Measurements from ENCODE around the gene NOX5. TPM values are rescaled to one million over a fixed set of nuclear protein-coding genes. Genes with fewer than 3 reads are reported as not detected.

Gene NOX5
- total RNA-seq, 2 experiments from 2014 or later = not detected

DNA sequence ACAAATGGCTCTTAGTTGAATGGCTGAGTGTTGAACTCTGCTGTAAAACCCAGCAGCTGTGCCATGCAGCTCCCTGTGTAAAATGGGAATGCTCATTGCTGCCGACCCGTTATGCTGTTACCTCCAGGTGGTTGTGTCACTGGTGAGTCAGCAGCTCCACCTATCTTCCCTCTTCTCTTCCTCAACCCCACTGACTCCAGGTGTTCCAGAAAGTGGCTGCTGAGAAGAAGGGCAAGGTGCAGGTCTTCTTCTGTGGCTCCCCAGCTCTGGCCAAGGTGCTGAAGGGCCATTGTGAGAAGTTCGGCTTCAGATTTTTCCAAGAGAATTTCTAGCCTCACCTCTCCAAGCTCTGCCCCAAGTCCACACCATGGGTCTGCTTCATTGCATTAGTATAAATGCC, 41.9 kb downstream of the NOX5 start:
- TF ChIP-seq, protein P1, sequence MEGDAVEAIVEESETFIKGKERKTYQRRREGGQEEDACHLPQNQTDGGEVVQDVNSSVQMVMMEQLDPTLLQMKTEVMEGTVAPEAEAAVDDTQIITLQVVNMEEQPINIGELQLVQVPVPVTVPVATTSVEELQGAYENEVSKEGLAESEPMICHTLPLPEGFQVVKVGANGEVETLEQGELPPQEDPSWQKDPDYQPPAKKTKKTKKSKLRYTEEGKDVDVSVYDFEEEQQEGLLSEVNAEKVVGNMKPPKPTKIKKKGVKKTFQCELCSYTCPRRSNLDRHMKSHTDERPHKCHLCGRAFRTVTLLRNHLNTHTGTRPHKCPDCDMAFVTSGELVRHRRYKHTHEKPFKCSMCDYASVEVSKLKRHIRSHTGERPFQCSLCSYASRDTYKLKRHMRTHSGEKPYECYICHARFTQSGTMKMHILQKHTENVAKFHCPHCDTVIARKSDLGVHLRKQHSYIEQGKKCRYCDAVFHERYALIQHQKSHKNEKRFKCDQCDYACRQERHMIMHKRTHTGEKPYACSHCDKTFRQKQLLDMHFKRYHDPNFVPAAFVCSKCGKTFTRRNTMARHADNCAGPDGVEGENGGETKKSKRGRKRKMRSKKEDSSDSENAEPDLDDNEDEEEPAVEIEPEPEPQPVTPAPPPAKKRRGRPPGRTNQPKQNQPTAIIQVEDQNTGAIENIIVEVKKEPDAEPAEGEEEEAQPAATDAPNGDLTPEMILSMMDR (IDR thresholded peaks at IDR 0.05) = no peak
- Mint-ChIP-seq H3K36me3 (ENCODE audit: low read depth) (no peaks in the 10 kb centered on the region), H3K27ac (no peak overlapping the region), H3K9me3 (no peaks in the 10 kb centered on the region), H3K4me1 (ENCODE audit: low read depth) (peaks cover 18% of the 10 kb centered on the region), H3K27me3 (peaks cover 7% of the 10 kb centered on the region), H3K4me3 (no peak overlapping the region)
- POLR2A ChIA-PET = no interaction called here
- ATAC-seq = no peak
- intact Hi-C loops (cut with micrococcal nuclease) = loop anchor here (5.0 kb wide), 3 partner anchors 171 to 336 kb away; no protein-coding TSS in a partner anchor
- no peak for DNase-seq
- CTCF ChIA-PET = interaction anchor here (0.9 kb wide), 1 partner anchor 21 kb away, joined by 3 read pairs; no protein-coding TSS in a partner anchor

DNA sequence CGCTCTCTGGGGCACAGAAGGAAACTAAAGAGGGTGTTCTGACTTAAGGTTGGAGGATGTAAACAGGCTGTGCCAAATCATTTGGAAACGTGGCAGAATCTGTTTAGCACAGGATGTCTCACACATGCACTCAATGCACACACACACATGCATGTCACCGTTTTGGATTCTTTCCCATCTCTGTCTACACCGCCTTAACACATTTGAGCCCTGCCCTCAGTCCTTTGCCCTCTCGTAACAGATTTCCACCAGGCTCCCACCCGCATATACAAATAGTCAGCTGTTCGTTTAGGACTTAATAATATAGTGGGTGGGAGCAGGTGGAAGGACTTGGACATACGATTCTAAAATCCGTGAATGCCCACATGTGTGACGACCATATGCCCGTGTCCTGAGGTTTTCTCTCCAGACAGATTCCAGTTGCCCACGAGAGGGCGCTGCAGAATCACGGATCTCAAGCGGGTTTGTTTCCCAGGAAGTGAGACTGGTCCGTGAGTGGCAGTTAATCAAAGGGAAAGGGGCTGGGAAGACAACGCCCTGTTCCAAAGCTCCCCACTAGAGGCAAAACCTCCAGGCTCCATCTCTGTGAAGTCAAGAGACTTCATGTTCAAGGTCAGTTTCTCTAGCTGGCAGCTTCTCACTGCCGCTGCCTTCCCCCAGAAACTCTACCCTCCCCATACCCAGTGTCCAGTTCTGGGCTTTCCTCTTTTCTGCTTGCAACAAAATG, 44.5 kb downstream of the NOX5 start:
- Mint-ChIP-seq H3K4me3 (no peak overlapping the region), H3K9me3 (no peaks in the 10 kb centered on the region), H3K27ac (no peak overlapping the region), H3K27me3 (peaks cover 4% of the 10 kb centered on the region), H3K4me1 (ENCODE audit: low read depth) (peaks cover 20% of the 10 kb centered on the region), H3K36me3 (ENCODE audit: low read depth) (no peaks in the 10 kb centered on the region)
- peak; percentile 86 for DNase-seq
- TF ChIP-seq, protein P1 (IDR thresholded peaks at IDR 0.05) = peak; percentile 95
- POLR2A ChIA-PET = no interaction called here
- CTCF ChIA-PET = interaction anchor here (0.7 to 2.7 kb wide), 36 partner anchors 9 to 355 kb away, joined by 3 to 16 read pairs (median 4); partner anchors contain the start of genes GLCE and KIF23
- intact Hi-C loops (cut with micrococcal nuclease) = loop anchor here (5.0 kb wide), 3 partner anchors 168 to 333 kb away; no protein-coding TSS in a partner anchor
- ATAC-seq = peak; percentile 57

DNA sequence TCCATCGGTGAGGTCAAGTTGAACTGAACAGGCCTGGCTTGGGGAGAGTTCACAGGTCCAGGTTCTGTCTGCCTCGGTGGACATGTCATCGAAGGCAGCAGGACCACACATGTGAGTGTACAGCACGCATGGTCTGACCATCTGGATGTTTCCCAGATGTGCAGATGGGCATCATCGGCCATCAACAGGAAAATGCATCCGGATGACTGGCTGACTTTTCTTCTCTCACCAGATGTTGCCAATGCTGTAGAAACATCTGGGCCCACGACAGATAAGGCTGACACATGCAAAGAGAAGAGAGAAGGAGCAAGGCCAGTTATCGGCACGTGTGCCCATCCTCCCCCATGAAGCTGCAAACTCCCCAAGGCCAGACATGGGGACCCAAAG, 45.1 kb downstream of the NOX5 start:
- ATAC-seq = no peak
- TF ChIP-seq, protein P1 (IDR thresholded peaks at IDR 0.05) = no peak
- peaks cover 2% of the 10 kb centered on the region for H3K27me3 Mint-ChIP-seq
- H3K9me3 Mint-ChIP-seq = no peaks in the 10 kb centered on the region
- intact Hi-C loops (cut with micrococcal nuclease) = loop anchor here (5.0 kb wide), 3 partner anchors 168 to 333 kb away; no protein-coding TSS in a partner anchor
- DNase-seq = no peak
- ChIA-PET CTCF (interaction anchor here (0.7 to 2.7 kb wide), 36 partner anchors 9 to 355 kb away, joined by 3 to 16 read pairs (median 4); partner anchors contain the start of genes GLCE and KIF23), POLR2A (no interaction called here)
- no peak overlapping the region for H3K27ac Mint-ChIP-seq
- no peak overlapping the region for H3K4me3 Mint-ChIP-seq
- no peaks in the 10 kb centered on the region for H3K36me3 Mint-ChIP-seq (ENCODE audit: low read depth)
- peaks cover 20% of the 10 kb centered on the region for H3K4me1 Mint-ChIP-seq (ENCODE audit: low read depth)

DNA sequence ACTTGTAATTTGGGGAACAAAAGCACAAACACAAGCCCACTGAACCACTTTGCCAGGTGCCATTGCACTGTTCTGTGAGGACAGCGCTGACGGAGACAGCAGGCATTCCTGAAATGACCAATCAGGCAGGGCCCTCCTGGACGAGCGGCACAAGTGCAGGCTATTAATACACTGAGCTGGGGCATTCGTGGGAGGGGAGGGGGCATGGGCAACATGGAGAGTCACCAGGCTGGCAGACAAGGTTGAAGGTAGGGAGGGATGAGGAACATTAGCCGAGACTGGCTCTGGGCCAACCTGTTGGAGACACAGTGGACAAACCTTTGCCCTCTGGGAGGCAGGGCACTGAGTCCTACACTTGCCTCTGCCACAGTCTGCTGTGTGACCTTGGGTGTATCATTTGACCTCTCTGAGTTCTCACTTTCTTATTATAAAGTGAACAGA, 45.6 kb downstream of the NOX5 start:
- no peak for DNase-seq
- intact Hi-C loops (cut with micrococcal nuclease) = no loop called here
- peaks cover 20% of the 10 kb centered on the region for H3K4me1 Mint-ChIP-seq (ENCODE audit: low read depth)
- ChIA-PET POLR2A (no interaction called here), CTCF (interaction anchor here (1.0 to 1.8 kb wide), 7 partner anchors 8 to 193 kb away, joined by 3 to 10 read pairs (median 3); no protein-coding TSS in a partner anchor)
- TF ChIP-seq, protein P1 (IDR thresholded peaks at IDR 0.05) = no peak
- no peaks in the 10 kb centered on the region for H3K36me3 Mint-ChIP-seq (ENCODE audit: low read depth)
- no peak overlapping the region for H3K4me3 Mint-ChIP-seq
- no peaks in the 10 kb centered on the region for H3K27me3 Mint-ChIP-seq
- H3K9me3 Mint-ChIP-seq = no peaks in the 10 kb centered on the region
- ATAC-seq = no peak
- H3K27ac Mint-ChIP-seq = no peak overlapping the region

DNA sequence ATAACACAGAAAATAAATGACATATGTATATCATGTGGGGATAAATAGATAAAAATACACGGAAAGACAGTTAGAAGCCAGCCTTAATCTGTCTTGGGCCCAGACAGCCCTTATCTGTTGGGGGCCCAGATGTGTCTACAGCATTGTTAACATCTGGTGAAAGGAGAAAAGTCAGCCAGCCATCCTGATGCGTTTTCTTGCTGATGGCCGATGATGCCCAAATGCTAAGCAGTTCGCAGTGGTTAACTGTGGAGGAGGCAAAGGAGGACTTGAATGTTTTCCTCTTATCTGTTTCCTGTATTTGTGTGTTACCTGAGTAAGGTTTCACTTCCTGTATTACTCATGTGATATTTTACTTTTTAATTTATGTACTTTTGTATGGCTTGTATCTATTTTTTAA, 46.2 kb downstream of the NOX5 start:
- Mint-ChIP-seq H3K4me3 (no peak overlapping the region), H3K9me3 (no peaks in the 10 kb centered on the region), H3K27ac (no peak overlapping the region), H3K36me3 (ENCODE audit: low read depth) (no peaks in the 10 kb centered on the region), H3K4me1 (ENCODE audit: low read depth) (peaks cover 20% of the 10 kb centered on the region), H3K27me3 (no peaks in the 10 kb centered on the region)
- peak; percentile 41 for DNase-seq
- ChIA-PET POLR2A (no interaction called here), CTCF (no interaction called here)
- TF ChIP-seq, protein P1 (IDR thresholded peaks at IDR 0.05) = no peak
- intact Hi-C loops (cut with micrococcal nuclease) = no loop called here
- peak; percentile 80 for ATAC-seq
